GM23248 (cell line): ENCODE measurements around the gene RBBP8NL. TPM values are rescaled to one million over a fixed set of nuclear protein-coding genes. Genes with fewer than 3 reads are reported as not detected.

Experiments
- DNase-seq: peaks from one replicate; pipeline ENCODE4 v3.0.0-alpha.2; 2015
- H2AFZ ChIP-seq: fragments of 200-600 bp; sonication (generic); 2 replicates; pipeline ENCODE4 v1.6.1; 2016; ENCODE audit warnings: antibody characterized with exemption
- H3F3A ChIP-seq: fragments of 200-600 bp; sonication (generic); 2 replicates; pipeline ENCODE4 v1.6.1; 2016; ENCODE audit warnings: mild to moderate bottlenecking, antibody characterized with exemption, mixed run types; ENCODE audit not compliant: insufficient read depth
- H3K27ac ChIP-seq: fragments of 200-600 bp; sonication (generic); 2 replicates; pipeline ENCODE4 v1.5.1; 2016; ENCODE audit warnings: mild to moderate bottlenecking
- H3K27me3 ChIP-seq: fragments of 200-600 bp; sonication (generic); replicated peaks from 2 replicates; pipeline ENCODE4 v1.6.1; 2016; ENCODE audit warnings: mild to moderate bottlenecking; ENCODE audit not compliant: insufficient read depth
- H3K36me3 ChIP-seq: fragments of 200-600 bp; sonication (generic); 2 replicates; pipeline ENCODE4 v1.6.1; 2016; ENCODE audit warnings: low read depth, mild to moderate bottlenecking
- H3K4me1 ChIP-seq: fragments of 200-600 bp; sonication (generic); 2 replicates; pipeline ENCODE4 v1.6.1; 2016; ENCODE audit warnings: mild to moderate bottlenecking; ENCODE audit not compliant: insufficient read depth
- H3K4me2 ChIP-seq: fragments of 200-600 bp; sonication (generic); one replicate; pipeline ENCODE4 v1.6.1; 2016; ENCODE audit warnings: mild to moderate bottlenecking; ENCODE audit not compliant: unreplicated experiment
- H3K4me3 ChIP-seq: fragments of 200-600 bp; sonication (generic); 2 replicates; pipeline ENCODE4 v1.5.1; 2016; ENCODE audit warnings: mild to moderate bottlenecking
- H3K79me2 ChIP-seq: fragments of 200-600 bp; sonication (generic); 2 replicates; pipeline ENCODE4 v1.6.1; 2016; ENCODE audit warnings: mild to moderate bottlenecking; ENCODE audit not compliant: insufficient read depth
- H3K9ac ChIP-seq: fragments of 200-600 bp; sonication (generic); 2 replicates; pipeline ENCODE4 v1.6.1; 2016; ENCODE audit warnings: mild to moderate bottlenecking
- H3K9me2 ChIP-seq: fragments of 200-600 bp; sonication (generic); 2 replicates; pipeline ENCODE4 v1.6.1; 2016; ENCODE audit warnings: mixed run types, mild to moderate bottlenecking, moderate library complexity; ENCODE audit not compliant: insufficient read depth
- H3K9me3 ChIP-seq: fragments of 200-600 bp; sonication (generic); one replicate; pipeline ENCODE4 v1.6.1; 2017; ENCODE audit warnings: low read depth
- H4K20me1 ChIP-seq: fragments of 200-600 bp; sonication (generic); 2 replicates; pipeline ENCODE4 v1.6.0; 2016; ENCODE audit not compliant: insufficient read depth
- EZH2 ChIP-seq: fragments of 200-600 bp; sonication (generic); IDR thresholded peaks from 2 replicates; pipeline ENCODE4 v1.6.1; 2018; ENCODE audit warnings: antibody characterized with exemption, mild to moderate bottlenecking; ENCODE audit not compliant: insufficient read depth, poor library complexity, severe bottlenecking
- EZH2phosphoT487 ChIP-seq: fragments of 200-600 bp; sonication (generic); IDR thresholded peaks from 2 replicates; pipeline ENCODE4 v1.6.1; 2018; ENCODE audit warnings: antibody characterized with exemption, moderate library complexity, mild to moderate bottlenecking, low read depth; ENCODE audit not compliant: insufficient read depth
- WGBS, 2 experiments: methylation state at CpG; one replicate each; pipeline ENCODE4 v1.1.6; 2015 to 2017; ENCODE audit warnings: low lambda C conversion rate in 2 of 2, low coverage in 1 of 2; ENCODE audit errors: missing lambda C conversion rate in 2 of 2; 5-methylcytosine and 5-hydroxymethylcytosine counted together
- in situ Hi-C: fragments of 300-500 bp; cut with MboI; formaldehyde crosslinking; loops from 2 replicates; pipeline ENCODE4 v1.15.0; 2020
- polyA plus RNA-seq: library from polyadenylated mRNA; unstranded; fragments of >200 nt; fragmentation: Nextera tagmentation; extraction: Ambion mirVana; gene quantifications from 2 replicates; pipeline ENCODE4 v1.2.1, GENCODE V29; 2016
- total RNA-seq: library from RNA; depleted of rRNA; stranded (reverse); fragments of >200 nt; shearing (Covaris generic); gene quantifications from 2 replicates; pipeline ENCODE4 v1.2.3, GENCODE V29; 2014

The RBBP8NL gene
- total and polyA plus RNA-seq, 2 experiments from 2014 or later: not detected

DNA sequence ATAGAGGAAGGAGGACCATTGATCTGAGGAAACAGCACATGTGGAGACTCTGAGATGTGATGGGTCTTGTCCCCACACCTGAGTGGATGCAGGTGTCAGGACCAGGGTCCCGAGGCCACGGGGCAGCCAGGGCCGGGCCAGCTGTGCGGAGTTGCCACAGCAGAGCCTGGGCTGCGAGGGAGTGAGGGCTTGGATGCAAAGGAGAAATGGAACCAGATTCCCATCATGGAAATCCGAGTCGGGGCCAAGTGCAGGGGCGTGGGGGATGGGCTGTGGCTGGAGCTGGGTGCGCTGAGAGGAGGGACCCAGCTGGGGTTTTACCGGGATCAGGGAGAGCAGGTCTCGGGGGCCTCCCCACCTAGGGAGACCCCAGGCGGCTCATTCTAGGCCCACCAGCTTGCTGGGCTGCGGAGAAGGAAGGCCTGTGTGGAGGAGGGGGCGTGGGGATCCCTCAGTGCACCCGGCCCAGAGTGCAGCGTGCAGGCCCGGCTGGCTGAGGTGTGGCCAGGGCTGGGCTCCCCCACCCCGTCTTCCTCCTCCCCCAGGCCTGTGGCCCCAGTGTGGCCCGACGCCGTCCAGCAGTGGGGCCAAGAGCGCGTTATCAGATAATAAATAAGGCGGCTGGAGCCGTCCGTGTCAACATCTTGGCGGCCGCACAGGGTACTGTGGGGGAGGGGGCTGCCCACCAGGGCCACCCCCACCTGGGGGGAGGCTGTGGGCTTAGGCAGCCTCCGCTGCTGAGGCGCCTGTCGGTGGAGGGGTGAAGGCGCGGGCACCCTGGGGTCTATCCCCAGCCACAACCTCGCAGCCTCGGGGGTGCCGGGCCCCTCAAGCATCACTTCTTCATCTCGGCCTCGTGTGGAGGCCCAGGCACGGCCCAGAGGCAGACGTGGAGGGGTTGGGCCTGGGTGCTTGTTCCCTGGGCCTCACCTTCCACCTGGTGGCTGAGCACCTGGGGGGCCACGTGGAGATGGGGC is 31.2 kb upstream of the RBBP8NL start:
- no peak for DNase-seq
- no peaks in the 10 kb centered on the region for H3K36me3 ChIP-seq
- 20 to 23% methylated on average over 31 to 36 of the region's 41 CpGs for WGBS, 2 experiments
- no peak overlapping the region for H3K4me2 ChIP-seq
- no peaks in the 10 kb centered on the region for H4K20me1 ChIP-seq
- peaks cover 24% of the 10 kb centered on the region for H3K27me3 ChIP-seq
- H3F3A ChIP-seq: no peaks in the 10 kb centered on the region
- no peak overlapping the region for H2AFZ ChIP-seq
- in situ Hi-C loops: no loop called here
- H3K9me3 ChIP-seq: no peaks in the 10 kb centered on the region
- H3K9me2 ChIP-seq: no peaks in the 10 kb centered on the region
- H3K4me3 ChIP-seq: no peak overlapping the region
- H3K79me2 ChIP-seq: no peaks in the 10 kb centered on the region
- H3K9ac ChIP-seq: no peak overlapping the region
- no peak overlapping the region for H3K27ac ChIP-seq
- H3K4me1 ChIP-seq: no peaks in the 10 kb centered on the region
- TF ChIP-seq EZH2: peak; percentile 39
- TF ChIP-seq EZH2phosphoT487: no peak

DNA sequence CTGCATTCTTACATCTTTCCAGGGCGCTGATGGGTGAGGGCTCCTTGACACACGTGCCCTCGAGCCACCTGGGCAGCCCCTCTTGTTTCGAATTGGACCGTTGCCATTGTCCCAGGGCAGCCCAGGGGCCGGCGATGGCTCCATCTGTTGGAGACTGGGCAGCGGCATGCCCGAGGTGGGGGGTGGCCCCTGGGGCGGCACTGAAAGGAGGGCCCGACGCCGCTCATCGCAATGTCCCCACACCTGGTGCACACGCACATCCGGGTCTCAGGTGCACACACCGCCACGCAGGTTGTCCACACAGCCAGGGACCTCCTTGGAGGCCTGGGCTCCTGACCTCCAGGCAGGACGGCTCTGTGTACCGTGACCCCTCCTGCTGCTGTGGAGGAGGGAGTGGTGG is 30.5 kb upstream of the RBBP8NL start:
- H3F3A ChIP-seq: no peaks in the 10 kb centered on the region
- TF ChIP-seq EZH2 (no peak), EZH2phosphoT487 (no peak)
- no peak overlapping the region for H3K9ac ChIP-seq
- no peaks in the 10 kb centered on the region for H3K9me3 ChIP-seq
- no peaks in the 10 kb centered on the region for H4K20me1 ChIP-seq
- H3K79me2 ChIP-seq: no peaks in the 10 kb centered on the region
- no peak overlapping the region for H2AFZ ChIP-seq
- peaks cover 24% of the 10 kb centered on the region for H3K27me3 ChIP-seq
- H3K4me1 ChIP-seq: no peaks in the 10 kb centered on the region
- no peak overlapping the region for H3K4me2 ChIP-seq
- no peak for DNase-seq
- H3K36me3 ChIP-seq: no peaks in the 10 kb centered on the region
- no peak overlapping the region for H3K27ac ChIP-seq
- H3K9me2 ChIP-seq: no peaks in the 10 kb centered on the region
- 69% methylated on average over 18 to 20 of the region's 20 CpGs for WGBS, 2 experiments
- in situ Hi-C loops: no loop called here
- no peak overlapping the region for H3K4me3 ChIP-seq

DNA sequence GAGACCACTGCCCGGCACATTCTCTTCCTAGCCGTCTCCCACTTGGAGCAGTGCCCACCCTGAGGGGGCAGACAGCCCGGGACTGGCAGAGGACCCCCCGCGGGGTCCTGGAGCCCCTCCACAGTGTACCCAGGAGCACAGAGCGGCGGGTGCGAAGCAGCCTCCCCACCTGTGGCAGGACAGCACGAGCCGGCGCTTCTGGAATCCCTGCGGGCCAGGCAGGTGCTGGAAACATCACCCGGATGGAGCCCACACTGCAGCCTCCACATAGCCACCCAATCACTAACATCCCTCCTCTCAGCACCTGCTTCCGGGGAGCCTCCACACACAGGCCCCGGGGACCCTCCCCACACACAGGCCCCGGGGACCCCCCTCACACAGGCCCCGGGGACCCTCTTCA is 29.8 kb upstream of the RBBP8NL start:
- in situ Hi-C loops: no loop called here
- TF ChIP-seq EZH2phosphoT487: no peak
- no peak for TF ChIP-seq EZH2
- WGBS, 2 experiments: 57 to 61% methylated on average over 11 to 17 of the region's 17 CpGs
- Histone ChIP-seq H3K79me2 (no peaks in the 10 kb centered on the region), H3K9me2 (no peaks in the 10 kb centered on the region), H3K4me3 (no peak overlapping the region), H3K9me3 (no peaks in the 10 kb centered on the region), H3K4me2 (no peak overlapping the region), H3F3A (no peaks in the 10 kb centered on the region), H3K27me3 (peaks cover 24% of the 10 kb centered on the region), H3K36me3 (no peaks in the 10 kb centered on the region), H3K27ac (no peak overlapping the region), H4K20me1 (no peaks in the 10 kb centered on the region), H3K9ac (no peak overlapping the region), H2AFZ (no peak overlapping the region), H3K4me1 (no peaks in the 10 kb centered on the region)
- DNase-seq: no peak

DNA sequence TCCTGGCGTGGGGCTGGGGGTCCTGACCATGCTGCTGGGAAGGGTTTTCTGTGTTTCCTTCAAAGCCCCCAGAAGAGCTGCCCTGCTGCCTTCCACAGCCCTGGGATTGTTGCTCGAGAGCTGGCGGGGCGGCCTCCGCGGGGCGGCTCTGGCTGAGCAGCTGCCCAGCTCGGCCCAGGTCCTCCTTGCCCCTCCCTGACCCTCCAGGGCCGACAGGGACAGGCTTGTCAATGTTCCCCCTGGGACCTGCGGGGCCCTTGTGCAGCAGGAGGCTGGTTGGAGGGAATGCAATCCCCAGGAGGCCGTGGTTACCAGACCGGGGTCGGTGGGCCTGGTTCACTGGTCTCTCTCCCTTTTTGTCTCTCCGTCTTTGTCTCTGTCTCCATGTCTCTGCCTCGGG is 28.6 kb upstream of the RBBP8NL start:
- H3K27me3 ChIP-seq: peaks cover 24% of the 10 kb centered on the region

More for the DNA sequence above, 28.6 kb upstream of the RBBP8NL start:
- in situ Hi-C loops: no loop called here
- no peak for DNase-seq
- Histone ChIP-seq H3K4me3 (no peak overlapping the region), H3K9ac (no peak overlapping the region), H3K4me1 (no peaks in the 10 kb centered on the region), H3K9me3 (no peaks in the 10 kb centered on the region), H2AFZ (no peak overlapping the region), H3K36me3 (no peaks in the 10 kb centered on the region), H3F3A (no peaks in the 10 kb centered on the region), H3K79me2 (no peaks in the 10 kb centered on the region), H3K4me2 (no peak overlapping the region), H3K27ac (no peak overlapping the region), H3K9me2 (no peaks in the 10 kb centered on the region), H4K20me1 (no peaks in the 10 kb centered on the region)
- 42 to 49% methylated on average over 15 of the region's 15 CpGs for WGBS, 2 experiments
- TF ChIP-seq EZH2phosphoT487 (no peak), EZH2 (no peak)
